PC-9 (cell line): ENCODE measurements around the gene CDCA3. TPM values are rescaled to one million over a fixed set of nuclear protein-coding genes. Genes with fewer than 3 reads are reported as not detected.

Source experiments
- BruUV-seq: library from RNA; stranded (reverse); fragments of 400-500 nt; replicated peaks from 2 replicates; lab custom pipeline; 2021; lab: Mats Ljungman, UMichigan
- CTCF ChIA-PET: fragments of 300-600 bp; sonication (Branson Sonifier 250); formaldehyde crosslinking; loops from one replicate; lab custom pipeline; 2022; ENCODE audit warnings: antibody characterized with exemption; lab: Charles Lee
- POLR2A ChIA-PET: fragments of 300-600 bp; sonication (Branson Sonifier 250); formaldehyde crosslinking; loops from one replicate; lab custom pipeline; 2022; ENCODE audit warnings: antibody characterized with exemption; ENCODE audit not compliant: unreplicated experiment; lab: Charles Lee
- DNase-seq, 2 experiments: peaks; one replicate each; pipeline versions ENCODE4 v3.0.0 to v3.0.0-alpha.2; 2015 to 2022; ENCODE audit warnings: mixed read lengths in 1 of 2
- H2AFZ ChIP-seq: fragments of 200-600 bp; sonication (generic); 2 replicates; pipeline ENCODE4 v1.8.1; 2017; ENCODE audit warnings: antibody characterized with exemption
- H3F3A ChIP-seq: fragments of 200-600 bp; sonication (generic); 2 replicates; pipeline ENCODE4 v1.8.1; 2017; ENCODE audit warnings: antibody characterized with exemption, mild to moderate bottlenecking, low read depth; ENCODE audit not compliant: insufficient read depth
- H3K27ac ChIP-seq: fragments of 200-600 bp; sonication (generic); 2 replicates; pipeline ENCODE4 v1.6.1; 2016; ENCODE audit warnings: mixed run types
- H3K27me3 ChIP-seq: fragments of 200-600 bp; sonication (generic); 2 replicates; pipeline ENCODE4 v1.6.1; 2016; ENCODE audit warnings: low read depth, mixed run types; ENCODE audit not compliant: insufficient read depth
- H3K36me3 ChIP-seq: fragments of 200-600 bp; sonication (generic); 2 replicates; pipeline ENCODE4 v1.6.1; 2016; ENCODE audit warnings: low read depth, mixed run types
- H3K4me1 ChIP-seq: fragments of 200-600 bp; sonication (generic); replicated peaks from 2 replicates; pipeline ENCODE4 v1.6.1; 2016; ENCODE audit warnings: mixed run types; ENCODE audit not compliant: insufficient read depth
- H3K4me2 ChIP-seq: fragments of 200-600 bp; sonication (generic); 2 replicates; pipeline ENCODE4 v1.6.1; 2017; ENCODE audit warnings: mixed run types
- H3K4me3 ChIP-seq: fragments of 200-600 bp; sonication (generic); 2 replicates; pipeline ENCODE4 v1.6.1; 2016; ENCODE audit warnings: mixed run types
- H3K79me2 ChIP-seq: fragments of 200-600 bp; sonication (generic); 2 replicates; pipeline ENCODE4 v1.6.1; 2017; ENCODE audit warnings: low read depth, mixed run types
- H3K9me2 ChIP-seq: fragments of 200-600 bp; sonication (generic); 2 replicates; pipeline ENCODE4 v1.8.1; 2017; ENCODE audit warnings: mild to moderate bottlenecking; ENCODE audit not compliant: insufficient read depth
- H3K9me3 ChIP-seq: fragments of 200-600 bp; sonication (generic); 2 replicates; pipeline ENCODE4 v1.8.1; 2016; ENCODE audit warnings: low read depth; ENCODE audit not compliant: insufficient read depth
- H4K20me1 ChIP-seq: fragments of 200-600 bp; sonication (generic); 2 replicates; pipeline ENCODE4 v1.8.1; 2017; ENCODE audit not compliant: insufficient read depth
- CTCF ChIP-seq: fragments of 200-600 bp; sonication (generic); conservative IDR thresholded peaks from 2 replicates; pipeline ENCODE4 v1.6.1; 2017; ENCODE audit warnings: mixed run types, antibody characterized with exemption, mild to moderate bottlenecking, moderate library complexity
- EZH2 ChIP-seq: fragments of 200-600 bp; sonication (generic); IDR thresholded peaks from 2 replicates; pipeline ENCODE4 v1.8.0; 2017; ENCODE audit warnings: antibody characterized with exemption, low read depth
- intact Hi-C: fragments of 100-400 bp; cut with micrococcal nuclease; formaldehyde crosslinking; loops from one replicate; pipeline ENCODE4 v1.10.0; 2022; ENCODE audit not compliant: unreplicated experiment
- total RNA-seq: library from RNA; stranded (reverse); gene quantifications from 2 replicates; pipeline ENCODE4 v1.2.3, GENCODE V29; 2021

The CDCA3 gene
- total RNA-seq, 1 experiment from 2014 or later: 125 TPM

GRCh38 chr12:6873094-6874014 is 22.3 kb upstream of the CDCA3 start, which contains the start of gene SPSB2:
TSS of gene SPSB2 (minus strand) at chr12:6873303. CDS start at chr12:6872901, 402 bp downstream.
- no TSS peak for BruUV-seq
- POLR2A ChIA-PET: interaction anchor here (0.5 to 2.8 kb wide), 19 partner anchors 9 to 736 kb away, joined by 3 to 20 read pairs (median 4); partner anchors contain the start of genes C12orf57, CDCA3, COPS7A and LRRC23
- peaks cover 36% of the 10 kb centered on the region for H3K4me1 ChIP-seq

GRCh38 chr12:6872073-6873048 is 21.3 kb upstream of the CDCA3 start:
- Histone ChIP-seq H3K27ac (peak overlapping the region; percentile 14; the same call in 1 of the 2 replicates), H3K4me1 (peaks cover 36% of the 10 kb centered on the region), H3K9me2 (no peaks in the 10 kb centered on the region), H3K4me3 (peak overlapping the region; percentile 84), H3K4me2 (peak overlapping the region; percentile 96), H3K79me2 (peaks cover 39% of the 10 kb centered on the region), H3K36me3 (peaks cover 12% of the 10 kb centered on the region; the same call in 1 of the 2 replicates), H3K27me3 (no peaks in the 10 kb centered on the region), H3F3A (peaks cover 63% of the 10 kb centered on the region), H3K9me3 (no peaks in the 10 kb centered on the region), H4K20me1 (peaks cover 41% of the 10 kb centered on the region), H2AFZ (peak overlapping the region; percentile 84)
- TF ChIP-seq CTCF (peak; percentile 95), EZH2 (no peak)
- intact Hi-C loops: loop anchor here (1.0 to 5.0 kb wide), 8 partner anchors 19 to 258 kb away; partner anchors contain the start of genes C1R, CDCA3, CLSTN3 and ENO2
- CTCF ChIA-PET: interaction anchor here (0.5 to 2.6 kb wide), 17 partner anchors 17 to 259 kb away, joined by 3 to 28 read pairs (median 4); partner anchors contain the start of genes CDCA3, LRRC23 and USP5
- POLR2A ChIA-PET: interaction anchor here (0.5 to 2.8 kb wide), 19 partner anchors 8 to 1589 kb away, joined by 3 to 20 read pairs (median 5); partner anchors contain the start of genes C12orf57, CDCA3, COPS7A and LRRC23
- TSS peak; percentile 56 for BruUV-seq
- peak; percentile 69 to 94 for DNase-seq

More at GRCh38 chr12:6873094-6874014, 22.3 kb upstream of the CDCA3 start, which contains the start of gene SPSB2:
- Histone ChIP-seq H3K27ac (peak within 1 kb of the TSS; percentile 37), H3K4me2 (peak within 1 kb of the TSS; percentile 96), H3K9me2 (no peaks in the 10 kb centered on the region), H3F3A (peaks cover 58% of the 10 kb centered on the region), H4K20me1 (peaks cover 37% of the 10 kb centered on the region), H3K79me2 (peaks cover 29% of the 10 kb centered on the region), H3K4me3 (peak within 1 kb of the TSS; percentile 84), H3K36me3 (peaks cover 12% of the 10 kb centered on the region; the same call in 1 of the 2 replicates), H3K9me3 (no peaks in the 10 kb centered on the region), H3K27me3 (no peaks in the 10 kb centered on the region), H2AFZ (peak within 1 kb of the TSS; percentile 84)
- TF ChIP-seq EZH2 (no peak), CTCF (no peak)
- DNase-seq: peak; percentile 91 to 100
- intact Hi-C loops: loop anchor here (1.0 to 5.0 kb wide), 8 partner anchors 18 to 257 kb away; partner anchors contain the start of genes C1R, CDCA3, CLSTN3 and ENO2
- CTCF ChIA-PET: interaction anchor here (0.5 to 2.6 kb wide), 15 partner anchors 16 to 260 kb away, joined by 3 to 12 read pairs (median 5); partner anchors contain the start of genes CDCA3, LRRC23 and USP5
